GM19023 (cell line): ENCODE data around the gene TMPRSS13.
"Not testable (repeated sequence)": the region's sequence is repeated elsewhere in the genome, so short reads cannot be mapped to it uniquely, and the experiment has no call there.

ENCODE experiments used
- ATAC-seq: cut with Tn5 transposase; IDR thresholded peaks from one replicate; pipeline ENCODE4 v1.9.1; 2021; ENCODE audit warnings: mild to moderate bottlenecking, moderate library complexity; ENCODE audit not compliant: unreplicated experiment

The TMPRSS13 gene

DNA sequence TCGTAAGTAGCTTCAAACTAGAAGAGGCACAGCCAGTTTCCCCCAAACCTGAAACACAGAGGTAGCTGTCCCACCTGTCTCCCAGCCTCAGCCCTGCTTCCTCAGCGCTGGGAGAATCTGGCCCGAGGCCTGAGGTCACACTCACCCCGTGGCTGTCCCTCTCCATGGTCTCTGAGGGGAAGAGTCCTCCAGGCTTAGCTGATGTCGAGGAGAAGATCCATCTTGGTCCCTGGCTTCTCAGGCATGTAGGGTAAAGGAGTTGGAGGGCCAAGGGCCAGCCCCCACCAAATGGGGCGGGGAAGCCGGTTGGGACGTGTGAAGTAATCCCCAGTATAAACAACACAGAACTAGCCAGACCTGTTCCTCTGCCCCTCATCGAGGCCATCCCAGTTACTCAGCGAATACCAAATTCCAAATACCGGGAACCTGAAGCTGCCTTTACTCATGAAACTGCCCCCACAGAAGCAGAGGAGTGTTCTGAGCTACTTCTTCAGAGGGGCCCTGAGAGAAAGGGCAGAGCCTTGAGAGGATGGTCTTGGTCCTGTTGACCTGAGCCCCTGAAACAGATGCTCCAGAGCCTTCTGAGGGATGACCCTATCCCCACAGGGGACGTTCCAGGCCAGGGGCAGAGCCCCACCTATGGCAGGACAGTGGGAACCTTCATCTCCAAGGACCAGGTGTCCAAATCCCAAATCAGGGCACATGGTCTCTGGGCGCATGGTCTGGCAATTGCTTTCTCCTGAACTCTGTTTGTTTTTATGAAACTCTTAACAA is at the start of gene TMPRSS13:
Gene TMPRSS13, minus strand, starts transcription at position 261 of the 774 bp plus-strand sequence. Its CDS starts 95 bp downstream, at position 166.
- ATAC-seq = no peak

- ATAC-seq = no peak
Measured at GRCh38 chr11:117978991-117979390, 49.8 kb upstream of the TMPRSS13 start.

DNA sequence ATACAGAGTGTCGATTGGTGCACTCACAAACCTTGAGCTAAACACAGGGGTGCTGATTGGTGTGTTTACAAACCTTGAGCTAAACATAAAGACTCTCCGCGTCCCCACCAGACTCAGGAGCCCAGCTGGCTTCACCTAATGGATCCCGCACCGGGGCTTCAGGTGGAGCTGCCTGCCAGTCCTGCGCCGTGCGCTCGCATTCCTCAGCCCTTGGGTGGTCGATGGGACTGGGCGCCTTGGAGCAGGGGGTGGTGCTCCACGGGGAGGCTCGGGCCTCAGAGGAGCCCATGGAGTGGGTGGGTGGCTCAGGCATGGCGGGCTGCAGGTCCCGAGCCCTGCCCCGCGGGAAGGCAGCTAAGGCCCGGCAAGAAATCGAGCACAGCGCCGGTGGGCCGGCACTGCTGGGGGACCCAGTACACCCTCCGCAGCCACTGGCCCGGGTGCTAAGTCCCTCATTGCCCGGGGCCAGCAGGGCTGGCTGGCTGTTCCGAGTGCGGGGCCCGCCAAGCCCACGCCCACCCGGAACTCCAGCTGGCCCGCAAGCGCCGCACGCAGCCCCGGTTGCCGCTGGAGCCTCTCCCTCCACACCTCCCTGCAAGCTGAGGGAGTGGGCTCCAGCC is 49.2 kb upstream of the TMPRSS13 start:
- ATAC-seq = not testable (repeated sequence)

GRCh38 chr11:117977612-117978264 is 48.5 kb upstream of the TMPRSS13 start:
- ATAC-seq = not testable (repeated sequence)

DNA sequence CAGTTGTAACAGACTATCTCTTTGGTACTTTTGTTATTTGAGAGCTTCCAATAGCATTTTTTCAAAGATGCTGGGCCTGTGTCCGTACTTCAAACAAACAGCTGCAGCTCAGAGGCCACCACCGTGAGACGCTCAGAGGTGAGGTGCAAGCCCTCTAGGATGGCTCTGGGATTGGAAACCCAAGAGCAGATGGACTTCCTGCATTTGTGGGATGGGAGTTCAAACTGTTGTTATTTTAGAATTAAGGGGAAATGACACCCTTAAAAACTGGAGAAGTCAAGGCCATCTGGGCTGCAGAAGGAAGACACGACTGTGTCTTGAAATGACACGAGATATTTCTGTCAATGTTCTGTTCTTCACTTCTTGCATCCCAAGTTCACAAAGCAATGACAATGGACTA is 47.8 kb upstream of the TMPRSS13 start:
- no peak for ATAC-seq

- ATAC-seq = no peak
Measured at GRCh38 chr11:117976445-117976844, 47.2 kb upstream of the TMPRSS13 start.

DNA sequence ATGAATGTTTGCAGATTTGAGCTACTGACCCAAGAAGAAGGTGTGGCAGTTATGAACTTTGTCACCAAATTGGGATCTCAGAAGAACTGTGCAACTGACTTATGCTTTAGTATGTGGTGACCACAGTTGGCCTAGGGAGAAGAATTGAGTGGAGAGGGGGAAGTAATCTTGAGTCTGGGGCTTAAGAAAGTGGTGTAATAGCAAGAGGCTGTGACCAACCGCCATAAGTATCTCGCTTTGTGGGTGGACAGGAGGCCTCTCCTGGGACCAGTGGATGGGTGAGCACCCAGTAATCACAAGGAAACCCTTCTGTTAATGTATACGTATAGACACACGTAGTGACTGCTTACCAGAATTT is 44.3 kb upstream of the TMPRSS13 start:
- ATAC-seq = no peak

DNA sequence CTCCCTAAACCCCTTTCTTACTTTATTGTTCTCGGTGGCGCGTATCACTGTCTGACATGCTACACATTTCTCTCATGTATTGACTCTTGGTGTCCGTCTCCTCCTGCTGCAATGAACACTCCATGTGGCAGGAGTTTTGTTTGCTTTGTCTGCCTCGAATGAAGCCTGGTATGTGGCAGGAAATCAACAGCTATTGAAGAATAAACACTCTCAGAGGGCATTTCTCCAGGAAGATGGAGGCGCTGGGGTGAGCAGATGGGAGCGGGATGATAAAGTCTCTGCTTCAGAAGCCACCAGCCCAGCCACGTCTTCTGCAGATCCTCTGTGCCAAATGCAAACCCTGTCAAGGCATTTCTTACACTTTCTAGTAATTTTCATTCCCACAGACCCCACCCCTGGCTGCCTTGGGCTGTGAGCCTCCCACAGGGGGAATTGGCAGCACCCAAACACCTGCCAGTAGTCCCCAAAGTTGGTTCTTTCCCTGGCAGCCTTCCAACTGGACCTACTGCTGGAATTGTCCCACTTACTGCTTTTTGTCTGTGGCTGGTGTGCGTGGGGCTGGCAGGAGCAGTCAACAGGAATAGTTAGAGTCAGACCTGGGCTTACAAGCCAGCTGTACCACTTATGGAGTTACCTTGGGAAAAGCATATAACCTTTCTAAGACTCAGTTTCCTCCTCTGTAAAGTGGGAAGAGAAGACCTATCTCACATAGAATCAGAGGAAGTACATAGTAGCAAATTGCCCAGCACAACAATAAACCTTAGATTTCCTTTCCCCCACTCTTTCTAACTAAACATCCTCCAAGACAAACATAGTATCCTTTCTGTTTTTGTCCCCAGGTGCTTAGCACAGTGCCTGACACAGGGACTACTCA is 43.7 kb upstream of the TMPRSS13 start:
- no peak for ATAC-seq

DNA sequence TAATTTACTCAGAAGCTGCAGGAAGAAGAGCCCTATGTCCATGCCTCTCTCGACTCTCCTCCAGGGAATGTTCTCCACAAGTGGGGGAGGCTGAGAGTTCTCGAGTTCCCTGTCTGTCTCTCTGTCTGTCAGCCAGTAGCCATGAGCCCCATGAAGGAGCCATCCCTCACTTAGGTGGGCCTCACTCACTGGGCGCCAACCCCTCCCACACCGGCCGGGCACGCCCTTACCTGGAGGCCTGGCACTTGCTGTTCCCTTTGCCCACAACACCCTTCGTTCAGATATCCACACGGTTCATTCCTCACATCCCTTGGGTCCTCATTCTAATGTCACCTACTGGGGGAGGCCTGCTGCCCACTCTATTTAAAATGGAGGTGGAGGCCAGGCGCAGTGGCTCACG is 42.8 kb upstream of the TMPRSS13 start:
- ATAC-seq = no peak

GRCh38 chr11:117970400-117971024 is 41.3 kb upstream of the TMPRSS13 start:
- ATAC-seq = no peak

DNA sequence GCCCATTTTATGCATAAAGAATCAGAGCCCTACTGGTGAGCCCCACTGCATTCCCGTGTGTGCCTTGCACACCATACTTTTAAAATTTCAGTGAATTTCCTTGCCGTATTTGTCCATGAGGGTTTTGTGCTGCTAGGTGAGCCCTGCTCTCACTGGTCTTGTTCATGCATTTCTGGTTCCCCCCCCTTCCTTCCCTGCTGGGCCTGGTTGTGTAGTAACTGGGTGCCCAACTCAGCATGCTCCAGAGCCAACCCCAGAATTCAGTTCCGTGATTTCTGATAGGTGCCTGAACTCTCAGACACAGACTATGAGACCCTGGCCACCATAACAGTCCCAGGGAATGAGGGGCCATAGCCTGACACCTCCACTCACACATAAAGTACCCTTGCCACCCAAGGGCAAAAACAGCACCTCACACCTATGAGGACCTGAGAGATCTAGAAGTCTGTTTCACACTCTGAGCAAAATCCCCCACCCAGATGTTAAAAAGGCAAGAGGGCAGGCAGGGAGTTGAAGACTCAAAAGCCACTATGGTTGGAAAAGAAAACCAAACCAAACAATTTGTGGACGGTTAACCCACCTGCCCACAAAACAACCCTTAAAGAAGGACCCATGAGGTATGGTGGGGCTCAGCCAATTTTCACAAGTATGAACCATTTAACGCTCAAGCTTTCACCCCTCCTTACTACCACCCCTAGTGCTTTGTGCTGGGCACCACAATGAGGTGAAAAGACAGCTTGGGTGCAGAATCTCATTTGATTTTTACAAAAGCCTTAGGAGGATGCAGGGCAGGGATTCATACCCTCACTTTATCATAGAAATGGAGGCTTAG is 40.2 kb upstream of the TMPRSS13 start:
- no peak for ATAC-seq

DNA sequence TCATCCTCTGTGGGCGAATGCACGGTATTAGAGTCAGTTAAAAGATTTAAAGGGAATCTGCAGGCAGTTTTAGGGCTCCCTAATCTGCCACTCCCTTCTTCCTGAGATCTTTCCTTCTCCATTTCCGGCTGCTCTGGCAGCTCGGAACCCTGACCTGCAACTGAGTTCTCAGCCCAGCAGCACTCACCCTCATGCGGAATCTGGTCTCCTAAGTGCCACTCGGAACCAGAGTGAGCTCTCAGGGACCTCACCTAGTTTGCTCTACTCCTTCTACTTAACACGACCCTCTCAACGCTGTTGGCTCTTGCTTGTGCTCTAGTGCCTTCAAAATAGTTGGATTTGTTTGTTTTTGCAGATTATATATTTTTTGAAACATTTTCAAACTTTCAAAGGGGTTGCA is 37.7 kb upstream of the TMPRSS13 start:
- no peak for ATAC-seq

- no peak for ATAC-seq
Measured at GRCh38 chr11:117962826-117963225, 33.6 kb upstream of the TMPRSS13 start.

GRCh38 chr11:117961896-117962295 is 32.7 kb upstream of the TMPRSS13 start:
- no peak for ATAC-seq

DNA sequence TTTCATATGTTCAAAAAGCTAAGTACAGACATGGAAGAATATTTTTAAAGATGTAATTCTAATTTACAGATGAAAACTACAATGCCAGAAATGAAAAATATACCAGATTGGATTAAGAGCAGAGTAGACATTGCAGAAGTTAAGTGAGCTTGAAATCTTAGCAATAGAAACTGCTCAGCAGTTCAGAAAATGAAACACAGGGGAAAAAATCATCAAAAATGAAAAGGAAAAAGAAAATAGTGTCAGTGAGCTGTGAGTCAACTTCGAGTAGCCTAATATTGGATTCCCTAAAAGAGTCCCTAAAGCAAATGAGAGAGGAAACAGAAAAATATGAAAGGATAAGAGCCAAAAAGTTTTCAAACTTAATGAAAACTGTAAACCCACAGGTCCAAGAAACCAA is 31.2 kb upstream of the TMPRSS13 start:
- no peak for ATAC-seq

GRCh38 chr11:117959438-117960149 is 30.4 kb upstream of the TMPRSS13 start:
- no peak for ATAC-seq

GRCh38 chr11:117958949-117959348 is 29.7 kb upstream of the TMPRSS13 start:
- no peak for ATAC-seq

DNA sequence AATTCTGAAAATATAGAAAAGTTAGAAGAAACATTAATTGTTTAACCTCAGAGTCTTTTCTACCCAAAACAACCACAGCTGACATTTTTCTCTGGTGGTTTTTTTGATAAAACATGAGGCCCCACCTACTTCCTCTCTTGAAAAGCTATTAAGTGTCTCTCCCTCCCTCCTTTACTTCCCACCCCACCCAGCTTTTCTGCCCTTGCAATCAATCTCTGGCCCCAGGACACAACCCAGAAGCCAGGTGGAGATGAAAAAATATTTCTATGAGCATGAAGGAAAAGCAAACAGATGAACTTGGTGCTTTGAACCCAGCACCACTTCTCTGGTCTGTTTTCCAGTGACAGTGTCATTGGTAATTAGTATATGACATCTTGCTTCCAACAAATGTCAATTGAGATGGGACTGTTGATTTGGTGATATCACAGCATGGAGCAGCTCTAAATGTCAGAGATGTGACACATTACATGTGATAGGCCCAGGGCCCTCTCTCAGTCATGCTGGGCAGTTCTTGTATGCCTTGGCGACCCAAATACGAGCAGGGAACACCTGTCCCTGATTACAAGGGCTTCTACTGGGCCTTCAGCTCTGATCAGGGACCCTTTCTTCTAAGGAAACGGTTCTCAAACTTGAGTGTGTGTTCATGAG is 23.9 kb upstream of the TMPRSS13 start:
- no peak for ATAC-seq
